ENCODE results near the gene GBP1. TPM values are rescaled to one million over a fixed set of nuclear protein-coding genes. Genes with fewer than 3 reads are reported as not detected.

The GBP1 gene
- total RNA-seq: 17.4 TPM

GRCh38 chr1:89065079-89065868 lies at the start of gene GBP1:
Gene GBP1, minus strand, starts transcription at chr1:89065208. Its CDS starts 1,974 bp downstream, at chr1:89063234.
- intact Hi-C loops (cut with DNase I): no loop called here
- Histone ChIP-seq H3K27ac (peak within 1 kb of the TSS; percentile 91), H3K36me3 (no peaks in the 10 kb centered on the region), H3K27me3 (no peaks in the 10 kb centered on the region), H3K4me1 (peaks cover 55% of the 10 kb centered on the region), H3K9me3 (no peaks in the 10 kb centered on the region), H3K4me3 (peak within 1 kb of the TSS; percentile 53 to 56)
- DNase-seq (ENCODE audit: extremely low spot score in 2 of 2): no peak
- TF ChIP-seq POLR2AphosphoS5 (IDR thresholded peaks at IDR 0.05; ENCODE audit: insufficient read depth in 1 of 2, low read depth in 1 of 2) (peak in 1 of 2 donors; percentile 89), POLR2A (IDR thresholded peaks at IDR 0.05) (peak in 1 of 2 donors; percentile 54), CTCF (IDR thresholded peaks at IDR 0.05) (no peak)

- Histone ChIP-seq H3K9me3 (no peaks in the 10 kb centered on the region), H3K4me1 (no peaks in the 10 kb centered on the region), H3K4me3 (no peak overlapping the region), H3K27me3 (no peaks in the 10 kb centered on the region), H3K27ac (no peak overlapping the region), H3K36me3 (peaks cover 0 to 93% of the 10 kb centered on the region in 2 donors)
- DNase-seq (ENCODE audit: extremely low spot score in 2 of 2): no peak
- intact Hi-C loops (cut with DNase I): no loop called here
- TF ChIP-seq POLR2AphosphoS5 (IDR thresholded peaks at IDR 0.05; ENCODE audit: insufficient read depth in 1 of 2, low read depth in 1 of 2): no peak
- TF ChIP-seq POLR2A (IDR thresholded peaks at IDR 0.05): no peak
- no peak for TF ChIP-seq CTCF (IDR thresholded peaks at IDR 0.05)
Measured at GRCh38 chr1:89114662-89115061, 49.7 kb upstream of the GBP1 start.

GRCh38 chr1:89112871-89113613 lies 48.0 kb upstream of the GBP1 start:
- intact Hi-C loops (cut with DNase I): no loop called here
- no peaks in the 10 kb centered on the region for H3K9me3 ChIP-seq
- H3K27ac ChIP-seq: no peak overlapping the region
- no peaks in the 10 kb centered on the region for H3K27me3 ChIP-seq
- H3K4me1 ChIP-seq: no peaks in the 10 kb centered on the region
- TF ChIP-seq CTCF (IDR thresholded peaks at IDR 0.05) (no peak), POLR2A (IDR thresholded peaks at IDR 0.05) (no peak), POLR2AphosphoS5 (IDR thresholded peaks at IDR 0.05; ENCODE audit: insufficient read depth in 1 of 2, low read depth in 1 of 2) (no peak)
- DNase-seq (ENCODE audit: extremely low spot score in 2 of 2): no peak
- H3K4me3 ChIP-seq: no peak overlapping the region
- peaks cover 0 to 93% of the 10 kb centered on the region in 2 donors for H3K36me3 ChIP-seq

GRCh38 chr1:89104687-89105086 lies 39.7 kb upstream of the GBP1 start:
- Histone ChIP-seq H3K4me3 (no peak overlapping the region), H3K9me3 (no peaks in the 10 kb centered on the region), H3K4me1 (no peaks in the 10 kb centered on the region), H3K27ac (no peak overlapping the region), H3K27me3 (no peaks in the 10 kb centered on the region), H3K36me3 (peaks cover 0 to 52% of the 10 kb centered on the region in 2 donors)
- intact Hi-C loops (cut with DNase I): no loop called here
- no peak for DNase-seq (ENCODE audit: extremely low spot score in 2 of 2)
- no peak for TF ChIP-seq POLR2A (IDR thresholded peaks at IDR 0.05)

- TF ChIP-seq CTCF (IDR thresholded peaks at IDR 0.05): no peak
- TF ChIP-seq POLR2A (IDR thresholded peaks at IDR 0.05): no peak
- no peak for TF ChIP-seq POLR2AphosphoS5 (IDR thresholded peaks at IDR 0.05; ENCODE audit: insufficient read depth in 1 of 2, low read depth in 1 of 2)
- DNase-seq (ENCODE audit: extremely low spot score in 2 of 2): no peak
- Histone ChIP-seq H3K9me3 (no peaks in the 10 kb centered on the region), H3K4me1 (no peaks in the 10 kb centered on the region), H3K27ac (no peak overlapping the region), H3K4me3 (no peak overlapping the region), H3K27me3 (no peaks in the 10 kb centered on the region), H3K36me3 (peaks cover 0 to 47% of the 10 kb centered on the region in 2 donors)
- intact Hi-C loops (cut with DNase I): no loop called here
Measured at GRCh38 chr1:89104147-89104546, 39.1 kb upstream of the GBP1 start.
